Measurements from ENCODE around the gene DBX1.

The DBX1 gene

DNA sequence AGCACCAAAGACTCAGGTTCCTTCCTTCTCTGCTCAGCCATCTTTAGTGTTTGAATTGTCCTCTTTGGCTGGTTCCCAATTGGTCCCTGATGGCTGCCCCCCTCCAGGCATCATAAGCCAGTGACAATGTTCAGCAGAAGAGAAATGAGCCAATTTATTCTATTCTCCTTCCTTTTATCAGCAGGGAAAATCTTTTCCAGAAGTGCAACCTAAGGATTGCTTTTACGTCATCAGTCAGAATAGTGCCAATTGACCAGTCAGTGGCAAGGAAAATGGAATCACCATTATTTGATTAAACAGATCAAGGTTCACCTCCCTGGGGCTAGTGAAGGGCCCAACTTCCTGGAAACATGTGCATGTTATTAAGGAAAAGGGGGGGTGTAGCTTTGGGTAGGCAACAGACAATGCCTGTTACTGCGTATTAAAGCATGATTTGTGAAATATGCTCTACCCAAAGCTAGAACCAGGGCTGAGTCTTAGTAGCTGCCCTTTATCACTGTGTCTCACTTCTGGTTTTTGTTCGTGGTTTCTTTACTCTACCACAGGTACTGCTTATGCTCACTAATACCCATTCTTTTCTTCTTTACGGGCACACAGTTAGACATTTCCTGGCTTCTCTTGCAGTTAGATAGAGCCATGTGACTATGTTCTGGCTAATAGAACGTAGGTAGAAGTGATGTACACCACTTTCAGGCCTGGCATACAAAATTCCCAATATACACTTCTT lies 12.6 kb upstream of the DBX1 start:
- peak; percentile 35; the same call in 1 of the 2 replicates for TF ChIP-seq GATA2 (IDR thresholded peaks at IDR 0.05; ENCODE audit: low read depth, low read length)
- TF ChIP-seq GATA3 (IDR thresholded peaks at IDR 0.05; ENCODE audit: low read depth, low read length): peak; percentile 54; the same call in 1 of the 2 replicates

DNA sequence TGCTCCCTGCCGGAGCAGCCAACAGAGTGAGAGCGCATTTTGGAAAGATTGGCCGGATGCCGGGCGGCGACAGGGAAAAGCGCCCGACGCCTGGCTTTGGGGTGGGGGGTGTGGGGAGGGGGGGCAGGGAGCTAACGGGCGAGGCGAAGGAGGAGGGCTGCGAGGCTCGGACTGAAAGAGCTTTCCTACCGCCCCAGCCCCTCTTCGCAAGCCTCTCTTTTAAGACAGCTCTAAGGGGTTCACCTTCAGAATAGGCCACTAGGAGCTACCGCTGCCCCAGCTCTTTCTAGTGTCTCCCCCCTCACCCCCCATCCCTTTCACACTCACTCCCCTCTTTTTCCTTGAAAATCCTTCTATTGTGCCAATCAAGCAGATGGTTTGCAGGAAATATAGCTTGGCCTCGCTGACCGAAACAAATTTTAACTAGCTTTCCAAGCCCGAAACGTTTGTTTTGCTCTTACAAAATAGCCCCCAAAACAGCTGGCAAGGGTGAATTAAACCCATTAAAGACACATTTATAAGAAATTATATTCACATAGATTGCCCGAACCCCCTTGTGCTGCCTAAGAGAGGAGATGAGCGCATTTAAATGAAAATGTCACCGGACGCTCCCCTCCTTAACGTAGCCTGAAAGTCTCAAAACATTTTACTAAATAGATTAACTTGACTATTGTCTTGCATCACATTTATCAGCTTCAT lies 3.7 kb upstream of the DBX1 start:
- TF ChIP-seq GATA2 (IDR thresholded peaks at IDR 0.05; ENCODE audit: low read depth, low read length) (no peak), GATA3 (IDR thresholded peaks at IDR 0.05; ENCODE audit: low read depth, low read length) (no peak)

- TF ChIP-seq GATA3 (IDR thresholded peaks at IDR 0.05; ENCODE audit: low read depth, low read length): no peak
- no peak for TF ChIP-seq GATA2 (IDR thresholded peaks at IDR 0.05; ENCODE audit: low read depth, low read length)
Observed at GRCh38 chr11:20162824-20163782, 2.8 kb upstream of the DBX1 start.

- TF ChIP-seq GATA2 (IDR thresholded peaks at IDR 0.05; ENCODE audit: low read depth, low read length): no peak
- no peak for TF ChIP-seq GATA3 (IDR thresholded peaks at IDR 0.05; ENCODE audit: low read depth, low read length)
Observed at GRCh38 chr11:20161923-20162744, 1.9 kb upstream of the DBX1 start.

GRCh38 chr11:20161230-20161918 lies 1.1 kb upstream of the DBX1 start:
- TF ChIP-seq GATA3 (IDR thresholded peaks at IDR 0.05; ENCODE audit: low read depth, low read length) (no peak), GATA2 (IDR thresholded peaks at IDR 0.05; ENCODE audit: low read depth, low read length) (no peak)

- TF ChIP-seq GATA3 (IDR thresholded peaks at IDR 0.05; ENCODE audit: low read depth, low read length) (no peak), GATA2 (IDR thresholded peaks at IDR 0.05; ENCODE audit: low read depth, low read length) (no peak)
Observed at GRCh38 chr11:20159466-20160381, 551 bp downstream of the DBX1 start.

DNA sequence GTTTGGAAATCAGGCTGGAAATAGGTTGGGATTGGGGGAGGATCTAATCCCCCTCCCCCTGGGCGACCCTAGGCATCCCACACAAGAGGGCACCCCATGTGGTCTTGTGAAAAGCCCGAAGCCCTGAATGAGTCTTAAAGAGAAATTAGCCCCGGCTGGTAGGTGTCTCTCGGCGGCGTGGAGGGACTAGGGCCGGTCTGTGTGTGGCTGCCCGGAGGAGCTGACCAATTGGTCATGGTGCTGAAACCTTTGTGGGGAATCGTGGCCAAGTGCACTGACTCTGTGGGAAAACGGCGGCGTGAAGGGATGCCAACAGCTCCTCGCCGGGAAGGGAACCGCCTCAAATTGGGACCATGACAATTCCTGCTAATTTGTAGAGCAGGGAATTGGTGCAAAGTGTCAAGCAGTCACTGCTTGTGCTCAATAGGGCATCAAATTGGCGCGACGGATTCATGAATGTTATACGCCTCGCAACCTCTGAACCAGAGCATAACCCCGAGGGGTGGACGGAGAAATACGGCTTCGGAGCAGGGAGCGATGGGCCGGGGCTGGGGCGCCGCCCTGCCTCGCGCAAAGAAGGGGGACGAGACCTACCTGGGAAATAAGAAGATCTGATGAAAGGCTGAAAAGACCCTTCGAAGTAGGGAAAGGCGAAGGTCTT lies 1.5 kb downstream of the DBX1 start:
- TF ChIP-seq GATA2 (IDR thresholded peaks at IDR 0.05; ENCODE audit: low read depth, low read length) (no peak), GATA3 (IDR thresholded peaks at IDR 0.05; ENCODE audit: low read depth, low read length) (no peak)

DNA sequence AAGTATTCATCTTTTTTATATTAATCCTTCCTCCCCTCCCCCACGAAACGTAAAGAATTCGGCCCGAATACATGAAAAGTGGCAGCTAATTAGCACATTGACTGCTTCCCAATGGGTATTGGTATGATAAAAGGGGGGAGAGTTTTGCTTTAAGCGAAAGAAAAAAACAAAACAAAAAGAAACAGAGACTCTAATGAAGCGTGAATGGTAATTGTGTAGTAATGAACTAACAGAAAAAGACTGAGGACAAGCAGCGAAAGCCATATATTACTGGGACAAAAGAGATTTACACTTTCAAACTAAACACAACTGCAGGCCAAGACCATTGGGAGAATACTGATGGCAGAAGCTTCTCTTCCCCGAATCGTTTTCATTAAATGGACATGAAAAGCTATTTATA lies 2.5 kb downstream of the DBX1 start:
- TF ChIP-seq GATA3 (IDR thresholded peaks at IDR 0.05; ENCODE audit: low read depth, low read length) (no peak), GATA2 (IDR thresholded peaks at IDR 0.05; ENCODE audit: low read depth, low read length) (no peak)

GRCh38 chr11:20156876-20157613 lies 3.2 kb downstream of the DBX1 start:
- TF ChIP-seq GATA2 (IDR thresholded peaks at IDR 0.05; ENCODE audit: low read depth, low read length): no peak
- TF ChIP-seq GATA3 (IDR thresholded peaks at IDR 0.05; ENCODE audit: low read depth, low read length): no peak

- no peak for TF ChIP-seq GATA2 (IDR thresholded peaks at IDR 0.05; ENCODE audit: low read depth, low read length)
- no peak for TF ChIP-seq GATA3 (IDR thresholded peaks at IDR 0.05; ENCODE audit: low read depth, low read length)
Observed at GRCh38 chr11:20156280-20156875, 3.9 kb downstream of the DBX1 start.
